Right renal cortex interstitium (tissue), 3 donors: Measurements from ENCODE around the gene LYST. TPM values are rescaled to one million over a fixed set of nuclear protein-coding genes. Genes with fewer than 3 reads are reported as not detected.
"Not testable (repeated sequence)": the region's sequence is repeated elsewhere in the genome, so short reads cannot be mapped to it uniquely, and the experiment has no call there.

ENCODE experiments used
- DNase-seq, 3 donors: peaks; one replicate each; pipeline ENCODE4 v3.0.0-alpha.2; 2013; ENCODE audit warnings: low read depth in 3 of 3, low spot score in 2 of 3
- polyA plus RNA-seq, 3 donors: library from polyadenylated mRNA; unstranded; fragments of 120-200 nt; gene quantifications; one replicate each; pipeline ENCODE4 v1.2.1, GENCODE V29; 2013; ENCODE audit not compliant: insufficient read length in 3 of 3

Gene LYST
- polyA plus RNA-seq, 3 donors = 11.8 to 13.8 (median 13.2) TPM

GRCh38 chr1:235826102-235826854 lies 40.4 kb downstream of the LYST start:
- no peak for DNase-seq

GRCh38 chr1:235825229-235825628 lies 41.5 kb downstream of the LYST start:
- DNase-seq = no peak

- DNase-seq = no peak
Observed at GRCh38 chr1:235823684-235824083, 43.0 kb downstream of the LYST start.

DNA sequence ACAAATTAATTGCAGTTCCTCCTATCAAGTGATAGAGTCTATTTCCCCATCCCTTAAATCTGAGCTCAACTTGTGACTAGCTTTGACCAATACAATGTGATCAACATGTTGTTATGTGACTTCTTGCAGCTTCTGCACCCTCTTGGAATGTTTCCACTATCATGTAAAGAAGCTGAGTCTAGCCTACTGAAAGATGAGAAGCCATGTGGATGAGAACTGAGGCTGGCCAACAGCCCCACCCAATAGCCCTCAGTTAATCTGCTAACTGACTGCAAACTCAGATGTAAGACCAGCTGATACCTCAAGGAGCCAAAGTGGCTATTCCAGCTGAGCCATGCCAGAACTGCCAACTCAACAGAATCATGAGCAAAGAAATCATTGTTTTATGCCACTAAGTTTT lies 44.0 kb downstream of the LYST start:
- no peak for DNase-seq

DNA sequence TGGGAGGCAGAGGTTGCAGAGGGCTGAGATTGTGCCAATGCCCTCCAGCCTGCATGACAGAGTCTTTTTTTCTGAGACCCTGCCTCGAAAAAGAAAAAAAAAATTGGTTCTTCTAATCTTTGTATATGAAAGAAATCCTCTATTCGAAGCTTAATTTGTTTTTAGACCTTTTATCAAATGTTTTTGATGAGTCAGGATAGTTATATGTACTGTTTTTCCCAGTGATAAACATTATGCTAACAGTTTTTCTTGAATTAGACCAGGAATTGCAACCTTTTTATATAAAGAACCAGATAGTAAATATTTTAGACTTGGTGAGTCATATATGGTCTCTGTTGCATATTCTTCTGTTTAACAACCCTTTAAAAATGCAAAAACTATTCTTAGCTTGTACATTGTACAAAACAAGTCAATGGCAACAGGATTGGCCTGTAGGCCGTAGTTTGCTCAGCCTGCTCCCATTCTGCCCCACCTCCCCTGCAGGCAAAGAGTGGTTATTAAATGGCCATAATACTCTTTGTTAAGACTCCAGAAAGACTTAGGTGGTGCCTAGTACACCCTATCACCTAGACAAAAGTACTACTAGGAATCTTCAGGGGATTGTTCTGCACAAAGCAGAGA lies 45.2 kb downstream of the LYST start:
- no peak for DNase-seq

DNA sequence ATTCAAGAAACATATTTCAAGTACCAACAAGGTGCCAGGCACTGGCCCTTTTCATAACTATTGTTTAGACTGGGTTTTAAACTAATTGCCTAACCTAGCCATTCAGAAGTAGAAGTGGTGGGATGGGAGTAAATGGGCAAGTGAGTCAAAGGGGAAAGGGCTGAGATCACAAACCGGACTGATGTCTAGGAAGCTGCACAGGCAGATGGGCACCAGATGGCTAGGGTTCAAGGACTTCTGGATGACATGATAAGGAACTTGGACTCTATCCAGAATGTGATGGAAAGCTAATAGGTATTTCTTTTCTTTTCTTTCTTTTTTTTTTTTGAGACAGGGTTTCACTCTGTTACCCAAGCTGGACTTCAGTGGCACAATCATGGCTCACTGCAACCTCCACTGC lies 46.6 kb downstream of the LYST start:
- DNase-seq = no peak

- DNase-seq = no peak
Observed at GRCh38 chr1:235818632-235819136, 48.0 kb downstream of the LYST start.

GRCh38 chr1:235817101-235817728 lies 49.5 kb downstream of the LYST start:
- no peak for DNase-seq

- peak in 2 of 3 donors; percentile 42 to 50 for DNase-seq
Observed at GRCh38 chr1:235809688-235810397, 56.9 kb downstream of the LYST start.

- no peak for DNase-seq
Observed at GRCh38 chr1:235808223-235808622, 58.5 kb downstream of the LYST start.

DNA sequence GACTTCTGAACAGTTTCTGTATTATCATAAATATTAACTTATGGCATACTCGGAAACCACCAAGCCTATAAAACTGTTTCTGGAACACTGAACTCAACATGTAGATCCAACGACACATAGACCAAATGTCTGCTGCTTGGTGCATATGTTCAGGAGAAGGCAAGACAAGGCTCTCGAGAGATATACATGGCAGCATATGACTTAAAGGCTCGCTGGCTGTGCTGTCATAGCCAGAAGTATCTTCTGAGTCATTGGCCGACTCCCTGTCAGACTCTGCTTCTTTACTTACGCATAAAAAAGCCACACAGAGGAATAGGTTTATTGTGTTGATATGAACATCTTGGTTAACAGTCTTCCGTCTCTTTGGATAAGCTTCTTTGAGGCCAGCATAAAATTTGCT lies 60.6 kb downstream of the LYST start:
- DNase-seq = no peak

DNA sequence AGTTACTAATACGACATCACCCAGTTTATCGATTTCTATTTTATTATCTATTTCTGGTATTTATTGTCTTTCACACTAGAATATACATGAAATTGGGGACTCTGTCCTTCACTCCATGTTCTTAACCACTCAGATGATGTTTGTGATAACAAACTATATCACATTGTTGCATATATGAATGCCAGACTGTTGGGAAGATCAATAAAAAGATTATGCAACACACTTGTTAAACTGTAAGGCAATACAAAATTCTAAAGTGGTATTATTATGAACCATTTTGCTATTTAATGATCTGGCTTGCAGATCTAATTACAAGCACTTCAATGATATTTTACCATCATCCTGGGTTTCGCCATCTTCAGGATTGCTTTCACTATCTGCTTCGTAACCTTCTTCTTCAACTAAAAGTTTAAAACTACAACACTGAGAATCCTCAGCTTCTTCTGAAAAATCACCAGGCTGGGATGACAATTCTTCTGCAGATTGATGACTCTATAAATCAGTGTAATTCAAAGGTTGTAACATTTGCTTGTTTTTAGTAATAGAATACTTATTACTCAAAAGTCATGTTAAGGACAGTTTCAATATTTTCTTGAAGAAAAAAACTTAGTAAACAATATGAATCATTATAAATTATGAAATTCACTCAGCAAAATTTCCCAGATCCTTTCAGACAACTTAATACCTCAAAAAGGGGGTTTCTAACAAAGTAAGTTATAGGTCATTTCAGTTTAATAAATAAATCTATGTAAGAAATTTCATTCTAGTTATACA lies 63.9 kb downstream of the LYST start:
- DNase-seq = no peak

DNA sequence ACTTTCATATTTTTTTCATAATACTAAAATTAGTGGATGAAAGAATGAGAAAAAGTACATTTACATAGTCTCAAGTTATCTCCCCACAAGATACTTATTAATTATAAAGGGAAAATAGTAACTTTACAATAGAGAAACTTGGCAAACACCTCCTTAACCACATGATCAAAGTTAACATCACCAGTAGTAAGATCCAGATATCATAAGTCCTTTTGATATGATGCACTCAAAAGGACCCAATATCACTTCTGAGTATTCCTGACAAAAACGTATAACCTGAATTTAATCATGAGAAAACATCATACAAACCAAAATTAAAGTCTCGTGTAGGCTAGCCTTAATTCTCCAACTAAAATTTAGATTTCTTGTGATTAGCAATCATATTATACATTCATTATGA lies 67.4 kb downstream of the LYST start:
- no peak for DNase-seq

- no peak for DNase-seq
Observed at GRCh38 chr1:235791532-235792060, 75.1 kb downstream of the LYST start.

GRCh38 chr1:235790123-235790522 lies 76.6 kb downstream of the LYST start:
- no peak for DNase-seq

- not testable (repeated sequence) for DNase-seq
Observed at GRCh38 chr1:235786227-235786898, 80.3 kb downstream of the LYST start.

- DNase-seq = no peak
Observed at GRCh38 chr1:235784950-235785349, 81.8 kb downstream of the LYST start.

DNA sequence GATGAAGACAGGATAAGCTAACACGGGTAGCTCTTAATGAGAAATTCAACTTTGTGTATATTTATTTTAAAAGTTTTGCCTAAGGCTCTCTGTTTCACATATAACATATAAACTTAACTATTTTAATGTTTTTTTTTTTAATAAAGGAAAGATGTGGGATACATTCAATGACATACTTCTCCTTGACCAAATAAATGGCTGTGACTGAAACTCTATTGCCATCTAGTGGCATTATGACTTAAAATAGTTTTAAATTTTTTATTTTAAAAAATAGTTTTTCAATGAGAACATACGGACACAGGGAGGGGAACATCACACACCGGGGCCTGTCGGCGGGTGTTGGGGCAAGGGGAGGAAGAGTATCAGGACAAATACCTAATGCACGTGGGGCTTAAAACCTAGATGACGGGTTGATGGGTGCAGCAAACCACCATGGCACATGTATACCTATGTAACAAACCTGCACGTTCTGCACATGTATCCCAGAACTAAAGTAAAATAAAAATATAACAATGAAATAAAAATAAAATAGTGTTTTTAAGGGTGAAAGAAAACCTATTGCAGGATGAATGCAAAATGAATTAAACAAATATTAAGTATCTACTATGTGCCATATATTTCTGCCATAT lies 83.4 kb downstream of the LYST start:
- peak in 1 of 3 donors; percentile 21 for DNase-seq

DNA sequence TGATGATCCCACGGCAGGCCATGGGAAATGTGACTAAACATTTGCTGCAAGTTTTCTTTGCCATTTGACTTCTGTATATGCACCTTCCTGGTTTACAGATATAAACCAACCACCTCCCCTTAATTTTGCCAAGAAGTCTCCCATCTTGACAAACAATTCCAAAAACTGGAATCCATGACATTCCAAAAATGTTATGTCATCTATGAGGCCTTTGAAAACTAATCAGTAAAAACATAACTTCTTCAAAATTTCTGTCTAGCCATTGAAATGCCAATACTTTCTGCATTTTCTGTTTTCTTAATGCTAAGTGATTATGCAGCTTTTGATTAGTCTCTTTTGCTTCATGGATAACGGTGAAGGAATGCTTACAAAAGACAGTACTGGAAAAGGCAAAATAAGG lies 84.1 kb downstream of the LYST start:
- DNase-seq = no peak
